ENCODE results near the gene USO1.
"Not testable (repeated sequence)": the region's sequence is repeated elsewhere in the genome, so short reads cannot be mapped to it uniquely, and the experiment has no call there.

USO1 gene

DNA sequence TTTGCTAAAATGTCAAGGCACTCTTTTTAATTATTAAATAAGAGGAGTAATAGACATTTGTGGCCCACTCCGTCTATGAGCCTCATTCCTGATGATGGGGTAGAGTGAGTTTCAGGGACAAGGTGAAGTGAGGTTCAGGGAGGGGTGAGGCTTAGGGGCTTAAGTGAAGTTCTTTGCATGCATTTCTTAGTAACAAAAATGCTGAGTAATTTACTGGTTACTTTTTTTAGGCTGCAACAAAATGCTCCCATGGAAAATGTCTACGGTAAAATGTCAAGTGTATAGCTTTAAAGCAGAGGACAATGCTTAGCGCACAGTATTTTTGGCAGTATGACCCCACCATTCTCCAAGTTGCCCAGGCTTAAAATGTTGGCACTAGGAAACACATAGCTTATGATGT lies 2.0 kb upstream of the USO1 start:
- POLR2A ChIA-PET: no interaction called here
- TF ChIP-seq, protein P1, sequence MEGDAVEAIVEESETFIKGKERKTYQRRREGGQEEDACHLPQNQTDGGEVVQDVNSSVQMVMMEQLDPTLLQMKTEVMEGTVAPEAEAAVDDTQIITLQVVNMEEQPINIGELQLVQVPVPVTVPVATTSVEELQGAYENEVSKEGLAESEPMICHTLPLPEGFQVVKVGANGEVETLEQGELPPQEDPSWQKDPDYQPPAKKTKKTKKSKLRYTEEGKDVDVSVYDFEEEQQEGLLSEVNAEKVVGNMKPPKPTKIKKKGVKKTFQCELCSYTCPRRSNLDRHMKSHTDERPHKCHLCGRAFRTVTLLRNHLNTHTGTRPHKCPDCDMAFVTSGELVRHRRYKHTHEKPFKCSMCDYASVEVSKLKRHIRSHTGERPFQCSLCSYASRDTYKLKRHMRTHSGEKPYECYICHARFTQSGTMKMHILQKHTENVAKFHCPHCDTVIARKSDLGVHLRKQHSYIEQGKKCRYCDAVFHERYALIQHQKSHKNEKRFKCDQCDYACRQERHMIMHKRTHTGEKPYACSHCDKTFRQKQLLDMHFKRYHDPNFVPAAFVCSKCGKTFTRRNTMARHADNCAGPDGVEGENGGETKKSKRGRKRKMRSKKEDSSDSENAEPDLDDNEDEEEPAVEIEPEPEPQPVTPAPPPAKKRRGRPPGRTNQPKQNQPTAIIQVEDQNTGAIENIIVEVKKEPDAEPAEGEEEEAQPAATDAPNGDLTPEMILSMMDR (IDR thresholded peaks at IDR 0.05; ENCODE audit: control extremely low read depth, extremely low read depth, low read depth, missing control alignments): no peak

GRCh38 chr4:75723163-75724065 lies 963 bp upstream of the USO1 start:
- ChIA-PET CTCF (interaction anchor here (0.7 to 6.8 kb wide), 34 partner anchors 9 to 1404 kb away, joined by 3 to 101 read pairs (median 5); partner anchors contain the start of gene G3BP2), POLR2A (interaction anchor here (0.7 to 2.3 kb wide), 11 partner anchors 8 to 210 kb away, joined by 3 to 10 read pairs (median 4); partner anchors contain the start of gene G3BP2)
- TF ChIP-seq, protein P1 (IDR thresholded peaks at IDR 0.05; ENCODE audit: control extremely low read depth, extremely low read depth, low read depth, missing control alignments): no peak
- DNase-seq (ENCODE audit: extremely low spot score): no peak

More for the DNA sequence above, 2.0 kb upstream of the USO1 start:
- CTCF ChIA-PET: interaction anchor here (1.1 to 6.8 kb wide), 9 partner anchors 10 to 67 kb away, joined by 3 to 101 read pairs (median 6); partner anchors contain the start of gene G3BP2
- no peak for DNase-seq (ENCODE audit: extremely low spot score)

DNA sequence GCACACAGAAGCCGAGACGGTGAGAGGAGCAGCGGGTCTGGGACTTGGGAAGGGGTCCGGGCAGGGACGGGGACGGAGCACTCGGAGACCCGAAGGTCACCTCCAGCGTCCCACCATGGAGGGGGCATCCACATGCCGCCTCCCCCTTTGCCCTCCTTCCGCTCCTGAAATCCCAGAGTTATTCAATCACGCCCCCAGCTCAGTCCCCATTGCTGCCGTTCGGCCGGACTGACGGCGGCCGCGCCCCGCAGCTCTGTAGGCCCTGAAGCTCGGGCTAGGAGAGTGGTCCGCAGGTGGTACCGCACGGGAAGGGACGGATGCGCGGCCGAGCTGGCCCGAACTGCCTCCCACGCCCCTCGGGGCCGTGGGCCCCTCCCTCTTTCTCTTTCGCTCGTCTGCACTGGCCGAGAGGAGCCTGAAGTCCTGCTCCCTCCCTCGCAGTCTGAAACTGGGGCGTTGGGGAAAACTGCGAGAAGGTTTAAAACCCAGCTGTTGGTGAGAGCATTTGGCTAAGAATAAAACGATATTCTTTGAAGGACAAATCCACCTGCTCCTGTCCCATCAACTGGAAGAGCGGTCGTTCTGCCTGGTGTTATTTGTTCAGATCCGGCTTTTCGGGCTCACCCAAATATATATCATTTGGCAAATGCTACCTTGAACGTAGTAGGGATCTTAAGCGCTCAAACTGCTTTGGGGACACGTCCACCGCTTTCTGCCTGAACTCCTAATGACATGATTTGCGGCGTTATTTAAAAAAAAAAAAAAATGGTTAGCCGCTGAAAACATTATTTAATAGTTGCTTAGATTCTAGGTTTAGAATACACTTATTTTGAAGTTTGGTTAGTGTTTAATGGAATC lies 719 bp downstream of the USO1 start:
- TF ChIP-seq, protein P1 (IDR thresholded peaks at IDR 0.05; ENCODE audit: control extremely low read depth, extremely low read depth, low read depth, missing control alignments): no peak
- ChIA-PET POLR2A (interaction anchor here (0.5 to 2.3 kb wide), 13 partner anchors 9 to 210 kb away, joined by 3 to 10 read pairs (median 4); partner anchors contain the start of gene G3BP2), CTCF (interaction anchor here (0.8 to 6.8 kb wide), 25 partner anchors 13 to 141 kb away, joined by 3 to 101 read pairs (median 6); partner anchors contain the start of gene G3BP2)
- peak; percentile 83 for DNase-seq (ENCODE audit: extremely low spot score)

DNA sequence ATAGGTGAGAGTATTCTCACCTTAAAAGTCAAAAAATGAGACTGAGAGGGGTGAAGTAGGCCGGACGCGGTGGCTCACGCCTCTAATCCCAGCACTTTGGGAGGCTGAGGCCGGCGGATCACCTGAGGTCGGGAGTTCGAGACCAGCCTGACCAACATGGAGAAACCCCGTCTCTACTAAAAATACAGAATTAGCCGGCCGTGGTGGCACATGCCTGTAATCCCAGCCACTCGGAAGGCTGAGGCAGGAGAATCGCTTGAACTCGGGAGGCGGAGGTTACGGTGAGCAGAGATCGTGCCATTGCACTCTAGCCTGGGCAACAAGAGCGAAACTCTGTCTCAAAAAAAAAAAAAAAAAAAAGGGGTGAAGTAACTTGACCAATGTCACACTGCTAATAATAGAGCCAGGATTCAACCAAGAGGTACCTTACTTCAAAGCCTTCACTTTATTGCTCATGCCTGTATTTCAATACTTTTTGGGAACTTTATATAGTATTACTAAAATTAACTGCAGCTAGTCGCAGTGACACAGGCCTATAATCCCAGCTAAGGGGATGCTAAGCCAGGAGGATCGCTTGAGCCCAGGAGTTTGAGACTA lies 1.7 kb downstream of the USO1 start:
- CTCF ChIA-PET: interaction anchor here (0.9 to 6.8 kb wide), 10 partner anchors 9 to 122 kb away, joined by 3 to 101 read pairs (median 5); no protein-coding TSS in a partner anchor
- POLR2A ChIA-PET: interaction anchor here (1.0 to 1.3 kb wide), 2 partner anchors 16 to 80 kb away, joined by 3 read pairs; no protein-coding TSS in a partner anchor
- not testable (repeated sequence) for DNase-seq (ENCODE audit: extremely low spot score)

DNA sequence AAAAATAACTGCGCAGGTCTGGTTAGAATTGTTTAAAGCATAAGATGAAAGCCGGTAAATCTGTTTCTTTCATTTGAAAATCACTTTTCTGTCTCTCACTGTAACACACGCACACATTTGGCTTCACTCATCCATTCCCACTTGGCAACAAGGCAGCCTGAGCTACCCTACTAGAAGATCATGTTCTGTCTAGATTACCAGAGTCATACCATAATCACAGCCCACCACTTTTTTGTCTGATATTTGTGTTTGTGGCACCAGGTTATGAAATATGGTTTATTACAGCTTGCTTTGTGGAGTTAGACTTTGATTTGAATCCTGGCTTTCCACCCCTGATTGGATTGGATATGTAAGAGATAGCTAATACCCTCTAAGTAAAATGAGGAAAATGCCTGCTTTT lies 2.2 kb downstream of the USO1 start:
- no peak for DNase-seq (ENCODE audit: extremely low spot score)
- TF ChIP-seq, protein P1 (IDR thresholded peaks at IDR 0.05; ENCODE audit: control extremely low read depth, extremely low read depth, low read depth, missing control alignments): no peak
- POLR2A ChIA-PET: interaction anchor here (0.7 to 1.3 kb wide), 3 partner anchors 11 to 18 kb away, joined by 3 to 4 read pairs (median 3); no protein-coding TSS in a partner anchor
- CTCF ChIA-PET: interaction anchor here (1.0 to 2.7 kb wide), 6 partner anchors 9 to 79 kb away, joined by 3 to 11 read pairs (median 4); no protein-coding TSS in a partner anchor

GRCh38 chr4:75727073-75727472 lies 2.7 kb downstream of the USO1 start:
- CTCF ChIA-PET: interaction anchor here (0.9 to 2.7 kb wide), 7 partner anchors 10 to 212 kb away, joined by 3 to 11 read pairs (median 4); no protein-coding TSS in a partner anchor

More at GRCh38 chr4:75727073-75727472, 2.7 kb downstream of the USO1 start:
- TF ChIP-seq, protein P1 (IDR thresholded peaks at IDR 0.05; ENCODE audit: control extremely low read depth, extremely low read depth, low read depth, missing control alignments): no peak
- POLR2A ChIA-PET: interaction anchor here (0.7 to 1.3 kb wide), 3 partner anchors 10 to 18 kb away, joined by 3 to 4 read pairs (median 3); no protein-coding TSS in a partner anchor
- DNase-seq (ENCODE audit: extremely low spot score): no peak

Measured in GM10248 (cell line).